ENCODE data around the gene COQ8A.

COQ8A gene

DNA sequence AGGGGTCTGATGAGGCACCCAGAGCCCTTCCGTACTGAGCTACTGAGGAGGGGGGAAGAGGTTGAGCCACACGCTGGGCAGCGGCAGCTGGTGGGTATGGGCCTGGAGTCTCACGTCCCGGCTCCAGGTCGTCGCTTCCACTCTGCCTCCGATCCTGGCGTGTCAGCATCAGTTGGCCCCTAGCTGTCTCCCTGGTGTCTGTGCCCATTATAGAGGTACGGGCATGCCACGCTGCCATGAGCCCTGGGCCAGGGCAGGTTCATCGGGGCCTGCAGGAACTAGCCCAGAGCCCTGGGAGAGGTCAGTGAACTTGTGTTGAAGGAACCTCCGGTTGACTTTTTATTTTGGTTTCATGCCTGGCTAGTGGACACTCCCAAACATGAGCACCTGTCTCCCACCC lies 18.2 kb downstream of the COQ8A start:
- no peak for TF ChIP-seq EZH2 (IDR thresholded peaks at IDR 0.05; ENCODE audit: borderline replicate concordance, low read length)
- TF ChIP-seq, protein P1, sequence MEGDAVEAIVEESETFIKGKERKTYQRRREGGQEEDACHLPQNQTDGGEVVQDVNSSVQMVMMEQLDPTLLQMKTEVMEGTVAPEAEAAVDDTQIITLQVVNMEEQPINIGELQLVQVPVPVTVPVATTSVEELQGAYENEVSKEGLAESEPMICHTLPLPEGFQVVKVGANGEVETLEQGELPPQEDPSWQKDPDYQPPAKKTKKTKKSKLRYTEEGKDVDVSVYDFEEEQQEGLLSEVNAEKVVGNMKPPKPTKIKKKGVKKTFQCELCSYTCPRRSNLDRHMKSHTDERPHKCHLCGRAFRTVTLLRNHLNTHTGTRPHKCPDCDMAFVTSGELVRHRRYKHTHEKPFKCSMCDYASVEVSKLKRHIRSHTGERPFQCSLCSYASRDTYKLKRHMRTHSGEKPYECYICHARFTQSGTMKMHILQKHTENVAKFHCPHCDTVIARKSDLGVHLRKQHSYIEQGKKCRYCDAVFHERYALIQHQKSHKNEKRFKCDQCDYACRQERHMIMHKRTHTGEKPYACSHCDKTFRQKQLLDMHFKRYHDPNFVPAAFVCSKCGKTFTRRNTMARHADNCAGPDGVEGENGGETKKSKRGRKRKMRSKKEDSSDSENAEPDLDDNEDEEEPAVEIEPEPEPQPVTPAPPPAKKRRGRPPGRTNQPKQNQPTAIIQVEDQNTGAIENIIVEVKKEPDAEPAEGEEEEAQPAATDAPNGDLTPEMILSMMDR (IDR thresholded peaks at IDR 0.05; ENCODE audit: low read length), result no peak
- Histone ChIP-seq H3K79me2 (ENCODE audit: insufficient read depth, low read length) (no peaks in the 10 kb centered on the region), H4K20me1 (ENCODE audit: insufficient read depth, low read length) (no peaks in the 10 kb centered on the region), H3K36me3 (ENCODE audit: insufficient read depth, low read length) (no peaks in the 10 kb centered on the region), H3K27me3 (ENCODE audit: insufficient read depth, low read length) (no peaks in the 10 kb centered on the region), H3K9me3 (ENCODE audit: low read length) (no peaks in the 10 kb centered on the region), H3F3A (ENCODE audit: insufficient read depth, low read length) (no peaks in the 10 kb centered on the region), H3K4me3 (ENCODE audit: low read depth, low read length, poor library complexity, severe bottlenecking) (no peak overlapping the region), H3K4me1 (ENCODE audit: insufficient read depth, low read length, severe bottlenecking) (no peaks in the 10 kb centered on the region), H3K4me2 (ENCODE audit: low read length) (no peak overlapping the region), H3K27ac (ENCODE audit: low read depth, low read length, poor library complexity, severe bottlenecking) (no peak overlapping the region), H3K9me2 (ENCODE audit: low read depth, low read length) (no peaks in the 10 kb centered on the region), H3K9ac (ENCODE audit: low read length) (no peak overlapping the region), H2AFZ (ENCODE audit: low read length) (no peak overlapping the region)

DNA sequence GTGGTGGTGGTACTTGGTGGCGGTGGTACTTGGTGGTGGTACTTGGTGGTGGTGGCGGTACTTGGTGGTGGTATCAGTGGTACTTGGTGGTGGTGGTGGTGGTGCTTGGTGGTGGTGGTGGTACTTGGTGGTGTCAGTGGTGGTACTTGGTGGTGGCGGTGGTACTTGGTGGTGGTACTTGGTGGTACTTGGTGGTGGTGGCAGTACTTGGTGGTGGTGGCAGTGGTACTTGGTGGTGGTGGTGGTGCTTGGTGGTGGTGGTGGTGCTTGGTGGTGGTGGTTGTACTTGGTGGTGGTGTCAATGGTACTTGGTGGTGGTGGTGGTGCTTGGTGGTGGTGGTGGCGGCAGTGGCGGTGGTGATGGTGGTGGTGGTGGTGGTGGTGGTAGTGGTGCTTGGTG lies 20.2 kb downstream of the COQ8A start:
- H3K27ac ChIP-seq (ENCODE audit: low read depth, low read length, poor library complexity, severe bottlenecking), result no peak overlapping the region
- TF ChIP-seq, protein P1 (IDR thresholded peaks at IDR 0.05; ENCODE audit: low read length), result no peak
- no peak for TF ChIP-seq EZH2 (IDR thresholded peaks at IDR 0.05; ENCODE audit: borderline replicate concordance, low read length)
- no peaks in the 10 kb centered on the region for H3K36me3 ChIP-seq (ENCODE audit: insufficient read depth, low read length)
- H3K4me1 ChIP-seq (ENCODE audit: insufficient read depth, low read length, severe bottlenecking), result peaks cover 3% of the 10 kb centered on the region
- no peaks in the 10 kb centered on the region for H3K79me2 ChIP-seq (ENCODE audit: insufficient read depth, low read length)
- H3K27me3 ChIP-seq (ENCODE audit: insufficient read depth, low read length), result no peaks in the 10 kb centered on the region
- no peak overlapping the region for H2AFZ ChIP-seq (ENCODE audit: low read length)
- H3K9me2 ChIP-seq (ENCODE audit: low read depth, low read length), result no peaks in the 10 kb centered on the region
- no peak overlapping the region for H3K9ac ChIP-seq (ENCODE audit: low read length)
- no peak overlapping the region for H3K4me2 ChIP-seq (ENCODE audit: low read length)
- H3F3A ChIP-seq (ENCODE audit: insufficient read depth, low read length), result no peaks in the 10 kb centered on the region
- H3K9me3 ChIP-seq (ENCODE audit: low read length), result no peaks in the 10 kb centered on the region
- H4K20me1 ChIP-seq (ENCODE audit: insufficient read depth, low read length), result no peaks in the 10 kb centered on the region
- no peak overlapping the region for H3K4me3 ChIP-seq (ENCODE audit: low read depth, low read length, poor library complexity, severe bottlenecking)

DNA sequence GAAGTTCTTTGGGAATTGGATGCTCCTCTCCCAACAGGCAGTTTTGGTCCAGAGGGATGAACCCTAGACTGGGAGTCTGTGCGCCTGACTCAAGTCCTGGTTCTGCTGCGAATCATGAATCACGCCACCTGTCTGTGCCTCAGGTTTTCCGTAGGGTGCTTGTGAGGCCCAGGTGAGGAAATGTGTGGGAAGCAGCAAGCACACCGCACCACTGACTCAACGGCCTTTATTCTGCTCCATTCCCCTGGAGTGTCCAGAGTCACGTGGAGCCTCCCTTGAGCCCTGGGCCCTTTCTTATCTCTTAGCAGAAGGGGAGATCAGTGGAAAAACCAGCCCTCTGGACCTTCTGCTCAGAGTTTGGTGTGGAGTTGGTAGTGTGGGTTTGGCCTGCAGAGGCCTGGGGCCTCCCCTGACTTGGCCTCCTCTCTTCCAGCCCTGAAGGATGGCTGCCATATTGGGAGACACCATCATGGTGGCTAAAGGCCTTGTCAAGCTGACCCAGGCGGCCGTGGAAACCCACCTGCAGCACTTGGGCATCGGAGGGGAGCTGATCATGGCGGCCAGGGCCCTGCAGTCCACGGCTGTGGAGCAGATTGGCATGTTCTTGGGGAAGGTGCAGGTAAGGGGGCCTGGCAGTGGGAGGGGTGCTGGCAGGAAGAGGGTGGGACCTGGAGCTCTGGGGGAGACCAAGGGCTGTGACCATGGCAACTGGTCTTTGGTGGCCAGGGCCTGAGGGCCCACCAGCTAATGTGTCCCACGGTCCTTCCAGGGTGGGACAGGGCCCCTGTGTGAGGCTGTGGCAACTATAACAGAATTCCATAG lies 21.1 kb downstream of the COQ8A start:
- no peaks in the 10 kb centered on the region for H3K36me3 ChIP-seq (ENCODE audit: insufficient read depth, low read length)
- H3K9ac ChIP-seq (ENCODE audit: low read length), result no peak overlapping the region
- H3K27ac ChIP-seq (ENCODE audit: low read depth, low read length, poor library complexity, severe bottlenecking), result no peak overlapping the region
- no peaks in the 10 kb centered on the region for H3K9me2 ChIP-seq (ENCODE audit: low read depth, low read length)
- no peak overlapping the region for H2AFZ ChIP-seq (ENCODE audit: low read length)
- no peaks in the 10 kb centered on the region for H4K20me1 ChIP-seq (ENCODE audit: insufficient read depth, low read length)
- H3K79me2 ChIP-seq (ENCODE audit: insufficient read depth, low read length), result no peaks in the 10 kb centered on the region
- no peaks in the 10 kb centered on the region for H3K9me3 ChIP-seq (ENCODE audit: low read length)
- H3K4me2 ChIP-seq (ENCODE audit: low read length), result no peak overlapping the region
- no peak for TF ChIP-seq EZH2 (IDR thresholded peaks at IDR 0.05; ENCODE audit: borderline replicate concordance, low read length)
- TF ChIP-seq, protein P1 (IDR thresholded peaks at IDR 0.05; ENCODE audit: low read length), result no peak
- H3F3A ChIP-seq (ENCODE audit: insufficient read depth, low read length), result no peaks in the 10 kb centered on the region
- H3K4me1 ChIP-seq (ENCODE audit: insufficient read depth, low read length, severe bottlenecking), result peaks cover 3% of the 10 kb centered on the region
- no peaks in the 10 kb centered on the region for H3K27me3 ChIP-seq (ENCODE audit: insufficient read depth, low read length)
- no peak overlapping the region for H3K4me3 ChIP-seq (ENCODE audit: low read depth, low read length, poor library complexity, severe bottlenecking)

Data from OCI-LY1 (cell line).